Progenitor cell of endocrine pancreas (in vitro differentiated cells): ENCODE results near the gene KRT36. TPM values are rescaled to one million over a fixed set of nuclear protein-coding genes. Genes with fewer than 3 reads are reported as not detected.

ENCODE experiments used
- DNase-seq: peaks from one replicate; pipeline ENCODE4 v3.0.0; 2021; ENCODE audit warnings: low spot score; ENCODE audit not compliant: unreplicated experiment
- H3K27ac Mint-ChIP-seq: 2 replicates; pipeline ENCODE4 v1.8.0; 2021; ENCODE audit warnings: mild to moderate bottlenecking, moderate library complexity, mixed read lengths
- H3K27me3 Mint-ChIP-seq: 2 replicates; pipeline ENCODE4 v1.8.0; 2021; ENCODE audit warnings: mixed read lengths
- H3K36me3 Mint-ChIP-seq: 2 replicates; pipeline ENCODE4 v1.8.0; 2022; ENCODE audit warnings: mixed read lengths; ENCODE audit not compliant: insufficient read depth
- H3K4me1 Mint-ChIP-seq: 2 replicates; pipeline ENCODE4 v1.8.0; 2021; ENCODE audit warnings: low read depth, mixed read lengths
- H3K4me3 Mint-ChIP-seq: 2 replicates; pipeline ENCODE4 v1.8.0; 2021; ENCODE audit warnings: low read depth, mild to moderate bottlenecking, moderate library complexity, mixed read lengths
- H3K9me3 Mint-ChIP-seq: 2 replicates; pipeline ENCODE4 v1.8.0; 2021; ENCODE audit warnings: low read depth, mixed read lengths
- total RNA-seq: library from RNA; stranded (reverse); gene quantifications from 2 replicates; pipeline ENCODE4 v1.2.1, GENCODE V29; 2021
- TF ChIP-seq, protein P1 (sequence below): fragments of 200-600 bp; sonication (generic); IDR thresholded peaks from one replicate; pipeline ENCODE4 v1.5.0; 2021; ENCODE audit warnings: antibody characterized with exemption, mild to moderate bottlenecking; ENCODE audit not compliant: unreplicated experiment

KRT36 gene
- total RNA-seq, 1 donor from 2014 or later: not detected

DNA sequence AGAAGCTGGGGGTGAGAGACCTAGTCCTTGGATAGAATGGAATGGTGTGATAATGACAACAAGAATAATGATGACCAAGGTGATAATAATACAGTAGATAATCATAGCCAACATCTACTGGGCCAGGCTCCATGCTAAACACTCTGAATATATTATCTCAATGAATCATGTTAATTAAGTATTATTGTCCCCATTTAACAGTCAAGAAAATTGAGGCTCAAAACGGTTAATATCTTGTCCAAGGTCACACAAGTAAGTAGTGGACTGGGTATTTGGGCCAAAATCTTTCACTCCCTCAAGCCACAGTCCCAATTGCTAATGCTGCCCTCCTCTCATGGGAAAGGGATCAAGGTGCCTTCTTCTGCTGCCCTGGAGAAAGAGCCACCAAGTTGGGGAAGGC lies 42.3 kb upstream of the KRT36 start:
- Mint-ChIP-seq H3K27me3 (no peaks in the 10 kb centered on the region), H3K27ac (no peak overlapping the region)
- no peak for DNase-seq

DNA sequence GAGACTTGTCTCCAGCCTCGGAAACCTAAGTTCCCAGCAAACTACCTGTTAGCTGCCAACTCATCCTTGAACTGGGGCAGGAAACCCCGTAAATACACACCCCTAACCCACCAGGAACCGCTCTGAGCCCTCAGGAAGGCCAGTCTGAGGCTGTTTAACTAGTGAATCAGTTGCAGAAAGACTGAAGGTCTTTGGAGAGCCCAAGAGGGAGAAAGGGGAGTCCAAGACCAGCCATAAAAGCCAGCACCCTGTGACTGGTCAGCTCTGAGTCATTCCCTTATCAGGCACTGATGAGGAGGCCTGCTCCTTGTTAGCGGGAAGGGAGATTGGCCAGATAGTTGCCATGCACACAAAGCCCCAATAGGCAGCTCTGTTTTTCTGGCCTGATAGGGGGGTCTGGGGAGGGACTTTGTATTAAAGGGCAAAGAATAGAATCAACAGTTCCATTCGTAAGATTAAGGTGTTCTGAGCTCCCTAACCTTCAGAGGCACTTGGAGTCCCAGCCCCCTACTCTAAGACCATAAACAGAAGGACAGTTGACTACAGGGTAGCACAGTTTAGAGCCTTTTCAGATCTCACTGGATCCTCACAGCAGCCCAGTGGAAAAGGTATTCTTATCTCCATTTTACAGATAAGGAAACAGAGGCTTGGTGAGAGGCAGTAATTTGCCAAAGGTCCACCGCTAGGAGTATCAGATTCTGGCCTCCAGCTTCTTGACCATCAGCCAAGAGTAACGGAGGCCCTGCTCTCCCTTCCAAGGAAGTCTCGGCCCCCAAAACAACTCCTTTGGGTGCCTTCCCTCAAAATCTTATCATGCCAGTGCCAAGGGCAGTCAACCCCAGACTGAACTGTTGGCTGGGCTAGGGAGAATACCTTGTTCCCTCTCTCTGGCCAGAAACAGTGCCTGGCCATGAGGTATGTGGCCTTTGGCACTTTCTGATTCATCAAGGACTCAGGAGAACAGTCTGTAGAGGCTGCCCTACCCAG lies 40.6 kb upstream of the KRT36 start:
- Mint-ChIP-seq H3K4me3 (peak overlapping the region; percentile 37), H3K36me3 (peaks cover 9% of the 10 kb centered on the region), H3K27ac (peak overlapping the region; percentile 98), H3K9me3 (no peaks in the 10 kb centered on the region), H3K27me3 (no peaks in the 10 kb centered on the region), H3K4me1 (peaks cover 48% of the 10 kb centered on the region)
- TF ChIP-seq, protein P1, sequence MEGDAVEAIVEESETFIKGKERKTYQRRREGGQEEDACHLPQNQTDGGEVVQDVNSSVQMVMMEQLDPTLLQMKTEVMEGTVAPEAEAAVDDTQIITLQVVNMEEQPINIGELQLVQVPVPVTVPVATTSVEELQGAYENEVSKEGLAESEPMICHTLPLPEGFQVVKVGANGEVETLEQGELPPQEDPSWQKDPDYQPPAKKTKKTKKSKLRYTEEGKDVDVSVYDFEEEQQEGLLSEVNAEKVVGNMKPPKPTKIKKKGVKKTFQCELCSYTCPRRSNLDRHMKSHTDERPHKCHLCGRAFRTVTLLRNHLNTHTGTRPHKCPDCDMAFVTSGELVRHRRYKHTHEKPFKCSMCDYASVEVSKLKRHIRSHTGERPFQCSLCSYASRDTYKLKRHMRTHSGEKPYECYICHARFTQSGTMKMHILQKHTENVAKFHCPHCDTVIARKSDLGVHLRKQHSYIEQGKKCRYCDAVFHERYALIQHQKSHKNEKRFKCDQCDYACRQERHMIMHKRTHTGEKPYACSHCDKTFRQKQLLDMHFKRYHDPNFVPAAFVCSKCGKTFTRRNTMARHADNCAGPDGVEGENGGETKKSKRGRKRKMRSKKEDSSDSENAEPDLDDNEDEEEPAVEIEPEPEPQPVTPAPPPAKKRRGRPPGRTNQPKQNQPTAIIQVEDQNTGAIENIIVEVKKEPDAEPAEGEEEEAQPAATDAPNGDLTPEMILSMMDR: no peak
- DNase-seq: no peak

More for the DNA sequence above, 42.3 kb upstream of the KRT36 start:
- H3K9me3 Mint-ChIP-seq: no peaks in the 10 kb centered on the region
- peaks cover 1% of the 10 kb centered on the region for H3K36me3 Mint-ChIP-seq
- no peak overlapping the region for H3K4me3 Mint-ChIP-seq
- TF ChIP-seq, protein P1: no peak
- H3K4me1 Mint-ChIP-seq: peaks cover 52% of the 10 kb centered on the region

DNA sequence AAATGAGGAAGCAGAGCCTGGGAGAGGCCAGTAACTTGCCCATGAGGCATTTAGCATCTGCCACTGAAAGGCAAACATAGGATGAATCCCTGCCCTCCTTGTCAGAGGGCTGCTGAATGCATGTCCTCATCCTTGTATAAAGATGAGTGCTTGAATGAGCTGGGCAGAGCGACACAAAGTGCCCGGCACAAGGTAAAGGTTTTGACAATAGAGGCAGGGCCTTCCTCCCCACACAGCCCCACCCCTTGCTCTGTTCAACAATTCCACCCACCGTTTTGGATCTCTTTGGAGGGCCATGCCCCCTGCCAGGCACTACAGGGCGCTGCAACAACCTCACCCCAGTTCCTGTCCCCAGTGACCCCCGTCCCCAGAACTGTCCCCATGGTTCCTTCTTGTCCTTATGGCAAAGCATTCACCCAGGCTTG lies 39.8 kb upstream of the KRT36 start:
- Mint-ChIP-seq H3K4me3 (peak overlapping the region; percentile 95), H3K4me1 (peaks cover 48% of the 10 kb centered on the region), H3K9me3 (no peaks in the 10 kb centered on the region), H3K36me3 (peaks cover 15% of the 10 kb centered on the region), H3K27ac (peak overlapping the region; percentile 98), H3K27me3 (no peaks in the 10 kb centered on the region)
- TF ChIP-seq, protein P1: no peak
- DNase-seq: no peak

DNA sequence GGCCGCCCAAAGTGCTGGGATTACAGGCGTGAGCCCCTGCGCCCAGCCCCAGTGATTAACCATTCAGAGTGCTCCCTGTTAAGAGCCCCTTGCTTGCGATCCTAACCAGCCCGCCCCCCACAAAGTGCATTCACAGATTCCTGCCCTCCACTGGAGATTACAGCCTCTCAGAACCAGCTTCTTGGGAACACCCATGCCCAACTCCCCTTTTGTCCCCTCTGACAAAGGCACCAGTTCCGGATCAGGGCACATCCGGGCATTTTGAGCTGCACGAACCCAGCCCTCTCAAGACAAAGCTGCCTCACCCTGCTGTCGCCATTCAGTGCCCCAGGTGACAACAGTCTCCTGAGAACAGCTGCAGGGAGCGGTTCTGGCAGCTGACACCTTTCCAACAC lies 39.2 kb upstream of the KRT36 start:
- H3K9me3 Mint-ChIP-seq: no peaks in the 10 kb centered on the region
- H3K27me3 Mint-ChIP-seq: no peaks in the 10 kb centered on the region
- TF ChIP-seq, protein P1: no peak
- peaks cover 18% of the 10 kb centered on the region for H3K36me3 Mint-ChIP-seq
- peak overlapping the region; percentile 95 for H3K4me3 Mint-ChIP-seq
- no peak for DNase-seq
- peaks cover 50% of the 10 kb centered on the region for H3K4me1 Mint-ChIP-seq
- peak overlapping the region; percentile 98 for H3K27ac Mint-ChIP-seq

DNA sequence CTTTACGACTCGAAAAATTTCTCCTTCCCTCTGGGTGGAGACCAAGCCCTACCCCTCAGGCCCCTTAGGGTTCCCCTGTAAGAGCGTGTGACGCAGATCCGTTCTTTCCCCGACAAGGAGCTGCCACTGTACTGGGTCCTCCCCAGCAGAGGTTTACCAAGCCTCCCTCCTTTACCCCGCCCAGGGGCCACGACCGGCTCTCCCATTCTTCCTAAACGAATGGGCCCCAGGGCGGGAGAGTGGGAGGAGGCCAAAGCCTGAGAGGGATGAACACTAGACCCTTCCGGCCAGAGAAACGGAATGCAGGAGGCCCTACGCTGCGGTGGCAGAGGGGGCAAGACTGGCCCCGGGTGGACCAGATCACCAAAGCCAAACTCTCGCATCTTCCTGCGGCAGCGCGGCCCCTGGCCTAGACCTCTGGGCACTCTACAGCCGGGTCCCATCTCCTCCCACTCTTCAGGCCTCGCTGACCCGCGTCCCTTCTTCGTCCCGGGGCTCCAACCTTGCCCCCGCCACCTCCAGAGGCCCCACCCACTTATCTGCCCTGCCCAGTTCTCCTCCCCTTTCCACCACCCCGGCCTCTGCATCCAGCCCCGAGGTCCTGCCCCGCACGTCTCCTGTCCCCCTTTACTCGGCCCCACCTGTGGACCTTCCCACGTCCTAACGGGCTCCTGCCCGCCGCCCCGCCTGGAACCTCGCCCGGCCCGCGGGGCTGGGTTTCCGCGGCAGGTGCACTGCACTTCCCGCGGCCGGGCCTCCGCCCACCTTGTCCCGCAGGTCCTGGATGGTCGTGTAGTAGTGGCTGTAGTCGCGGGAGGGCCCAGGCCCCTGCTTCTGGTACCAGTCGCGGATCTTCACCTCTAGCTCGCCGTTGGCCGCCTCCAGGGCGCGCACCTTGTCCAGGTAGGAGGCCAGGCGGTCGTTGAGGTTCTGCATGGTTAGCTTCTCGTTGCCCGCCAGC lies 37.6 kb upstream of the KRT36 start:
- Mint-ChIP-seq H3K27ac (peak overlapping the region; percentile 98), H3K27me3 (no peaks in the 10 kb centered on the region), H3K4me3 (peak overlapping the region; percentile 95), H3K9me3 (no peaks in the 10 kb centered on the region), H3K36me3 (peaks cover 27% of the 10 kb centered on the region), H3K4me1 (peaks cover 56% of the 10 kb centered on the region)
- DNase-seq: peak; percentile 37
- TF ChIP-seq, protein P1: no peak
